Neural progenitor cell (in vitro differentiated cells): Measurements from ENCODE around the gene HECTD2. TPM values are rescaled to one million over a fixed set of nuclear protein-coding genes. Genes with fewer than 3 reads are reported as not detected.
"Not testable (repeated sequence)": the region's sequence is repeated elsewhere in the genome, so short reads cannot be mapped to it uniquely, and the experiment has no call there.

ENCODE experiments used
- DNase-seq: peaks from one replicate; pipeline ENCODE4 v3.0.0-alpha.2; 2016; ENCODE audit warnings: low spot score
- H2AFZ ChIP-seq: fragments of 200-600 bp; sonication (generic); replicated peaks from 2 replicates; pipeline ENCODE4 v1.6.1; 2016; ENCODE audit warnings: antibody characterized with exemption
- H3F3A ChIP-seq: fragments of 200-600 bp; sonication (generic); 2 replicates; pipeline ENCODE4 v1.6.1; 2016; ENCODE audit warnings: antibody characterized with exemption, low read depth
- H3K27ac ChIP-seq: fragments of 200-600 bp; sonication (generic); 2 replicates; pipeline ENCODE4 v1.5.1; 2016; ENCODE audit warnings: mild to moderate bottlenecking
- H3K27me3 ChIP-seq: fragments of 200-600 bp; sonication (generic); 2 replicates; pipeline ENCODE4 v1.6.1; 2016; ENCODE audit warnings: mild to moderate bottlenecking, moderate library complexity
- H3K36me3 ChIP-seq: fragments of 200-600 bp; sonication (generic); 2 replicates; pipeline ENCODE4 v1.5.1; 2016
- H3K4me1 ChIP-seq: fragments of 200-600 bp; sonication (generic); 2 replicates; pipeline ENCODE4 v1.6.1; 2016; ENCODE audit warnings: mixed run types
- H3K4me2 ChIP-seq: fragments of 200-600 bp; sonication (generic); 2 replicates; pipeline ENCODE4 v1.6.1; 2016
- H3K4me3 ChIP-seq: fragments of 200-600 bp; sonication (generic); 2 replicates; pipeline ENCODE4 v1.5.1; 2016
- H3K79me2 ChIP-seq: fragments of 200-600 bp; sonication (generic); 2 replicates; pipeline ENCODE4 v1.6.1; 2016; ENCODE audit warnings: low read depth
- H3K9ac ChIP-seq: fragments of 200-600 bp; sonication (generic); 2 replicates; pipeline ENCODE4 v1.6.1; 2016
- H3K9me3 ChIP-seq: fragments of 200-600 bp; sonication (generic); 2 replicates; pipeline ENCODE4 v1.5.1; 2016; ENCODE audit warnings: low read depth
- H4K20me1 ChIP-seq: fragments of 200-600 bp; sonication (generic); 2 replicates; pipeline ENCODE4 v1.6.1; 2016; ENCODE audit warnings: low read depth
- H3K27ac Mint-ChIP-seq: 3 replicates; pipeline ENCODE4 v1.8.0; 2021; ENCODE audit warnings: mixed read lengths
- H3K27me3 Mint-ChIP-seq: 2 replicates; pipeline ENCODE4 v1.8.0; 2022; ENCODE audit warnings: low read depth, mild to moderate bottlenecking, inconsistent platforms, moderate library complexity, mixed read lengths; ENCODE audit not compliant: insufficient read depth
- H3K36me3 Mint-ChIP-seq: 3 replicates; pipeline ENCODE4 v1.8.0; 2021; ENCODE audit warnings: mixed read lengths
- H3K4me1 Mint-ChIP-seq: 3 replicates; pipeline ENCODE4 v1.8.0; 2021; ENCODE audit warnings: mixed read lengths
- H3K4me3 Mint-ChIP-seq: 3 replicates; pipeline ENCODE4 v1.8.0; 2021; ENCODE audit warnings: mild to moderate bottlenecking, moderate library complexity, mixed read lengths
- H3K9me3 Mint-ChIP-seq: 3 replicates; pipeline ENCODE4 v1.8.0; 2020; ENCODE audit warnings: mixed read lengths
- EZH2 ChIP-seq: fragments of 200-600 bp; sonication (generic); IDR thresholded peaks from 2 replicates; pipeline ENCODE4 v1.6.1; 2017; ENCODE audit warnings: antibody characterized with exemption, mild to moderate bottlenecking, moderate library complexity
- EZH2phosphoT487 ChIP-seq: fragments of 200-600 bp; sonication (generic); IDR thresholded peaks from 2 replicates; pipeline ENCODE4 v1.6.1; 2017; ENCODE audit warnings: antibody characterized with exemption
- total RNA-seq: library from RNA; depleted of rRNA; stranded (reverse); fragments of >200 nt; gene quantifications from 2 replicates; pipeline ENCODE4 v1.2.3, GENCODE V29; 2015; ENCODE audit warnings: low replicate concordance
- TF ChIP-seq, protein P1 (sequence below): fragments of 200-600 bp; sonication (generic); IDR thresholded peaks from 2 replicates; pipeline ENCODE4 v1.5.1; 2017; ENCODE audit warnings: antibody characterized with exemption, mild to moderate bottlenecking

HECTD2 gene
- total RNA-seq, 1 donor from 2014 or later, result 51.5 TPM

DNA sequence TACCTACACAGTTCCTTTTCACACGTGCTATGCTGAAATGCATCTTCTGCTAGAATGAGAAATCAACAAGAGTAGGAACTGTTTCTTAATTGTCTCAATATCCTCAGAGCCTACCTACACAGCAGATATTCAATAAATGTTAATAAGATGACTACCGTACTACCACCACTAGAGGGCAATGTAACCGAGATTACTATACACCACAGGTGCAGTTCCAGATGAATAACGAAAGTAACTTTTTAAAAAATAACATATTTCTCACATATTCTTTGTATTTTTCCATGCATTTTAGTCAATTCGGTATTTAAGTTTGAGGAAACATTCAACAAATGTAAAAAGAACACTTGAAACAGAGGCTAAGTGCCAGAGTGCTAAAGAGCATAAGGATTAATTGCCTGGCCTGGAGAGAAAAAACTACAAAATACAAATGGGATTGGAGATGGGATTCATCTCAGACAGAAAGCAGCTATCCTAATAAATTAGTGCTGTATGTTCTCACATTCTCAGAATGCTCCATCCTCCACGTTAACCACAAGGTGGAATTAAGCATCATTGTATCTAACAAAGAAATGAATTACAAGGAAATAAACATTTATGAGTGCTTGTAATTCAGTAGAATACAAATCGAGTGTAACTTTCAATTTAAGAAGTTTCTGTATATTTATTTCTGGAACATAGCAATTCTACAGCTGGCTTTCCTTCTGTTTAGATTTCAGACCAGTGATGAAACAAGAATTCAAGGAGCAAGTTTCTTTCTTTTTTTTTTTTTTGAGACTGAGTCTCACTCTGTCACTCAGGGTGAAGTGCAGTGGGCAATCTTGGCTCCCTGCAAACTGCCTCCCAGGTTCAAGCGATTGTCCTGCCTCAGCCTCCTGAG lies 20.3 kb upstream of the HECTD2 start:
- Histone ChIP-seq H3K4me3 (no peak overlapping the region), H3K36me3 (no peaks in the 10 kb centered on the region), H4K20me1 (no peaks in the 10 kb centered on the region), H2AFZ (no peak overlapping the region), H3F3A (no peaks in the 10 kb centered on the region), H3K27me3 (peaks cover 5% of the 10 kb centered on the region), H3K4me2 (no peak overlapping the region), H3K9ac (no peak overlapping the region), H3K79me2 (no peaks in the 10 kb centered on the region), H3K4me1 (no peaks in the 10 kb centered on the region), H3K9me3 (no peaks in the 10 kb centered on the region), H3K27ac (no peak overlapping the region)
- Mint-ChIP-seq H3K4me1 (peaks cover 22% of the 10 kb centered on the region), H3K9me3 (no peaks in the 10 kb centered on the region), H3K27ac (no peak overlapping the region), H3K27me3 (peaks cover 6% of the 10 kb centered on the region), H3K36me3 (no peaks in the 10 kb centered on the region), H3K4me3 (no peak overlapping the region)
- TF ChIP-seq EZH2phosphoT487, result no peak
- TF ChIP-seq, protein P1, sequence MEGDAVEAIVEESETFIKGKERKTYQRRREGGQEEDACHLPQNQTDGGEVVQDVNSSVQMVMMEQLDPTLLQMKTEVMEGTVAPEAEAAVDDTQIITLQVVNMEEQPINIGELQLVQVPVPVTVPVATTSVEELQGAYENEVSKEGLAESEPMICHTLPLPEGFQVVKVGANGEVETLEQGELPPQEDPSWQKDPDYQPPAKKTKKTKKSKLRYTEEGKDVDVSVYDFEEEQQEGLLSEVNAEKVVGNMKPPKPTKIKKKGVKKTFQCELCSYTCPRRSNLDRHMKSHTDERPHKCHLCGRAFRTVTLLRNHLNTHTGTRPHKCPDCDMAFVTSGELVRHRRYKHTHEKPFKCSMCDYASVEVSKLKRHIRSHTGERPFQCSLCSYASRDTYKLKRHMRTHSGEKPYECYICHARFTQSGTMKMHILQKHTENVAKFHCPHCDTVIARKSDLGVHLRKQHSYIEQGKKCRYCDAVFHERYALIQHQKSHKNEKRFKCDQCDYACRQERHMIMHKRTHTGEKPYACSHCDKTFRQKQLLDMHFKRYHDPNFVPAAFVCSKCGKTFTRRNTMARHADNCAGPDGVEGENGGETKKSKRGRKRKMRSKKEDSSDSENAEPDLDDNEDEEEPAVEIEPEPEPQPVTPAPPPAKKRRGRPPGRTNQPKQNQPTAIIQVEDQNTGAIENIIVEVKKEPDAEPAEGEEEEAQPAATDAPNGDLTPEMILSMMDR, result peak; percentile 86
- no peak for TF ChIP-seq EZH2
- peak; percentile 84 for DNase-seq

DNA sequence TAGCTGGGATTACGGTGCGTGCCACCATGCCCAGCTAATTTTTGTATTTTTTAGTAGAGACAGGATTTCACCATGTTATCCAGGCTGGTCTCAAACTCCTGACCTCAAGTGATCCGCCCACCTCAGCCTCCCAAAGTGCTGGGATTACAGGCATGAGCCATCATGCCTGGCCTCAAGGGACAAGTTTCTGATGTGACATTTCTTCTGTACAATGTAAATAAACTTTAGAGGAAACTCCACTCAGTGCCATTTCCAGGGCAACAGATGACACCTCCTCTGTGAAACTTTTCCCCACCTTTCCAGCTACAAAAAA lies 19.7 kb upstream of the HECTD2 start:
- Mint-ChIP-seq H3K27ac (peak overlapping the region; percentile 8), H3K4me1 (peaks cover 22% of the 10 kb centered on the region)
- not testable (repeated sequence) for H3K4me3 Mint-ChIP-seq, H3K36me3 Mint-ChIP-seq, H3K27ac ChIP-seq, H3K9ac ChIP-seq, H3K4me1 ChIP-seq, H3K9me3 ChIP-seq, H3K79me2 ChIP-seq, H3K36me3 ChIP-seq, H3K9me3 Mint-ChIP-seq, DNase-seq, H2AFZ ChIP-seq, H3K27me3 Mint-ChIP-seq, H3K4me3 ChIP-seq, H3K4me2 ChIP-seq, H4K20me1 ChIP-seq, H3F3A ChIP-seq, H3K27me3 ChIP-seq

DNA sequence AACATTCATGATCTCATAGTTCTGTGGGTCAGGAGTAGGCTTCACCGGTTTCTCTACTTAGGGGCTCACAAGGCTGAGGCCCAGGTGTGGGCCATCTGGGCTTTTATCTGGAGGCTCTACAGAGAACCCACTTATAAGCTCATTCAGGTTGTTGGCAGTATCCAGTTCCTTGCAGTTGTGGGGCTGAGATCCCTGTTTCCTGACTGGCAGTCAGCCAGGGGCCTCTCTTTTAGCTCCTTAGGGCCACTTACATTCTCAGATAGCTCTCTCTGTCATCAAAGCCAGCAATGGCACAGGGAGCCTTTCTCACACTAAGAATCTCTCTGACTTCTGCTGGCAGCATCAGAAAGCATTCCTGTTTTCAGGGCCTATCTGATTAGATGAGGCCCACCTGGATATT lies 18.2 kb upstream of the HECTD2 start:
- Histone ChIP-seq H3K9me3 (no peaks in the 10 kb centered on the region), H3K4me2 (no peak overlapping the region), H2AFZ (no peak overlapping the region), H3K9ac (no peak overlapping the region), H3K27ac (no peak overlapping the region), H3K79me2 (no peaks in the 10 kb centered on the region), H3F3A (no peaks in the 10 kb centered on the region), H3K4me3 (no peak overlapping the region), H3K4me1 (no peaks in the 10 kb centered on the region), H3K27me3 (peaks cover 5% of the 10 kb centered on the region), H3K36me3 (no peaks in the 10 kb centered on the region), H4K20me1 (no peaks in the 10 kb centered on the region)
- Mint-ChIP-seq H3K27ac (no peak overlapping the region), H3K4me3 (no peak overlapping the region), H3K27me3 (peaks cover 6% of the 10 kb centered on the region), H3K36me3 (no peaks in the 10 kb centered on the region), H3K9me3 (peaks cover 5% of the 10 kb centered on the region), H3K4me1 (peaks cover 19% of the 10 kb centered on the region)
- TF ChIP-seq, protein P1, result no peak
- no peak for TF ChIP-seq EZH2
- no peak for TF ChIP-seq EZH2phosphoT487
- no peak for DNase-seq

DNA sequence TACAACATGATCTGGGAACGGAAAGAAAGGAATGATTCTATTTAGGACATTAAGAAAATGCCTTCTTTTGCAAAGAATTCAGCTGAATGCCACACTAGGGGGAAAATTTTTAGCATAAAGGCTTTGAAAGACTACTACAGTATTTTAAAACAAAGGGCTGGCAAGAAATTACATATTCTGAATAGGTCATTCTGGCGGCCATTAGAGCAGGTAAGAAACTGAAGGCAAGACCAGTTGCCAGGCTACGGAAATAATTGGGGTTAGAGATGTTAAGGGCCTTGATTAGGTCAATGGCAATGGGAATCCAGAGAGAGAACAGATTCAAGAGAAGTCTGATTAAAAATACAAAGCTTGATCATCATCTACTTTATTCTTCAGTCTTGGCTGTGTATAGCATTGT lies 3.8 kb upstream of the HECTD2 start:
- TF ChIP-seq, protein P1, result no peak
- TF ChIP-seq EZH2phosphoT487 (no peak), EZH2 (no peak)
- Histone ChIP-seq H3K36me3 (no peaks in the 10 kb centered on the region), H3K4me1 (peaks cover 26% of the 10 kb centered on the region), H3K4me3 (no peak overlapping the region), H3K4me2 (no peak overlapping the region), H3K9ac (no peak overlapping the region), H2AFZ (no peak overlapping the region), H3K27me3 (no peaks in the 10 kb centered on the region), H4K20me1 (peaks cover 2% of the 10 kb centered on the region), H3K79me2 (peaks cover 18% of the 10 kb centered on the region), H3F3A (peaks cover 18% of the 10 kb centered on the region), H3K27ac (no peak overlapping the region), H3K9me3 (no peaks in the 10 kb centered on the region)
- no peak for DNase-seq
- peaks cover 2% of the 10 kb centered on the region for H3K27me3 Mint-ChIP-seq
- no peaks in the 10 kb centered on the region for H3K36me3 Mint-ChIP-seq
- H3K4me3 Mint-ChIP-seq, result no peak overlapping the region
- H3K27ac Mint-ChIP-seq, result no peak overlapping the region
- peaks cover 2% of the 10 kb centered on the region for H3K9me3 Mint-ChIP-seq
- H3K4me1 Mint-ChIP-seq, result peaks cover 37% of the 10 kb centered on the region
